ENCODE data around the gene PAGE4.

Gene PAGE4

GRCh38 chrX:49816435-49816834, 12.7 kb upstream of the PAGE4 start:
- no peak for TF ChIP-seq CTCF (IDR thresholded peaks at IDR 0.05; ENCODE audit: insufficient read depth, low read depth, low read length, missing control alignments)
- no peak overlapping the region for H3K4me3 ChIP-seq (ENCODE audit: low read depth, low read length)
- no peak for DNase-seq (ENCODE audit: low read depth)

- H3K4me3 ChIP-seq (ENCODE audit: low read depth, low read length) = no peak overlapping the region
- peak; percentile 44 for DNase-seq (ENCODE audit: low read depth)
- TF ChIP-seq CTCF (IDR thresholded peaks at IDR 0.05; ENCODE audit: insufficient read depth, low read depth, low read length, missing control alignments) = peak; percentile 50
Measured at GRCh38 chrX:49838374-49838773, 9.3 kb downstream of the PAGE4 start.

- H3K4me3 ChIP-seq (ENCODE audit: low read depth, low read length) = no peak overlapping the region
- DNase-seq (ENCODE audit: low read depth) = peak; percentile 72
- TF ChIP-seq CTCF (IDR thresholded peaks at IDR 0.05; ENCODE audit: insufficient read depth, low read depth, low read length, missing control alignments) = peak; percentile 45
Measured at GRCh38 chrX:49840679-49841078, 11.6 kb downstream of the PAGE4 start.

DNA sequence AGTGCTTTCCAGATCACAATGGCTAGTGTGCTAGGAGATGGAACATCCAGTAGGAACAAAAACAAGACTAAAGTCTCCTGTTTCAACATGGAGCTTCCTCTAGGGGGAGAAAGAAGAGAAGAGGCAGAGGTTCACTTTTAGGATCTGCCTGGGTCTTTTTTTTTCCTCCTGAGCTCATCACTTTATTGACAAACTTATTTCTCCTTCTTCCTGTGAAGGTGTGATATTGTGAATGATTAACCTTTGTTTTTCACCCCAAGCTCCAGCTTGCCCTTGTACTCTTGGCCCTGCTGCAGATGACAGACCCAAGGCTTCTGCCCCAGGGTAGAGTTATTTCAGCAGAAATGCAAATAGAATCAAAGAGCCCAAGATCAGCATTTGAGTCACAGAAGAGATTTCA, 13.5 kb downstream of the PAGE4 start:
- no peak for TF ChIP-seq CTCF (IDR thresholded peaks at IDR 0.05; ENCODE audit: insufficient read depth, low read depth, low read length, missing control alignments)
- no peak overlapping the region for H3K4me3 ChIP-seq (ENCODE audit: low read depth, low read length)
- no peak for DNase-seq (ENCODE audit: low read depth)

- no peak for TF ChIP-seq CTCF (IDR thresholded peaks at IDR 0.05; ENCODE audit: insufficient read depth, low read depth, low read length, missing control alignments)
- H3K4me3 ChIP-seq (ENCODE audit: low read depth, low read length) = no peak overlapping the region
- DNase-seq (ENCODE audit: low read depth) = no peak
Measured at GRCh38 chrX:49844611-49845010, 15.5 kb downstream of the PAGE4 start.

GRCh38 chrX:49845701-49846403, 16.7 kb downstream of the PAGE4 start:
- no peak for TF ChIP-seq CTCF (IDR thresholded peaks at IDR 0.05; ENCODE audit: insufficient read depth, low read depth, low read length, missing control alignments)
- no peak overlapping the region for H3K4me3 ChIP-seq (ENCODE audit: low read depth, low read length)
- DNase-seq (ENCODE audit: low read depth) = peak; percentile 16

DNA sequence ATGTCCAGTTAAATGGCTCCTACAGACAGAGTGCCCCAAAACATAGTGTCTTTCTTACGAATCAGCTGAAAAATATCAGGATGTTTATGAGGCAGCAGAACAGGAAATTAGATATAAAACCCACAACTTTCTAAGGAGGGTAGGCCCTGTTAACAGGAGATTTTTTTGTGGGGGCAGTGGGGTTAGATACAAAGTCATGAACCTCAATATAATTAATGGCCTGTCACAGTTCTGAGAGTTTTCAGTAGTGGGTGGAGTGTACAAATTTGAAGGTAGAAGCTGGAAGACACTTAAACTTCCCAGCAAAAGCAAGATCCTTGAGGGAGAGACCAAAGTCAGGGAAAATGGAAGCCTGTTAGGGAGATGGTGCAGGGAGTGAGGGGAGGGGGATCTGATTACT, 17.4 kb downstream of the PAGE4 start:
- TF ChIP-seq CTCF (IDR thresholded peaks at IDR 0.05; ENCODE audit: insufficient read depth, low read depth, low read length, missing control alignments) = no peak
- no peak overlapping the region for H3K4me3 ChIP-seq (ENCODE audit: low read depth, low read length)
- no peak for DNase-seq (ENCODE audit: low read depth)
